Lung (tissue), 12 donors: ENCODE measurements around the gene TMEM129. TPM values are rescaled to one million over a fixed set of nuclear protein-coding genes. Genes with fewer than 3 reads are reported as not detected.

Experiments used
- ATAC-seq: fragments of 200-7000 bp; cut with Tn5 transposase; one replicate; pipeline ENCODE4 v1.9.1; 2020; ENCODE audit warnings: moderate number of reproducible peaks; ENCODE audit not compliant: insufficient read depth, low FRiP score
- DNase-seq, 3 donors: peaks; one replicate each; pipeline ENCODE4 v3.0.0-alpha.2; 2013 to 2017
- H3K27ac ChIP-seq, 2 donors: one replicate each; pipeline ENCODE4 v1.5.1; 2013; ENCODE audit warnings: mild to moderate bottlenecking in 2 of 2, moderate library complexity in 2 of 2, control low read depth in 1 of 2, inconsistent platforms in 1 of 2, low read depth in 1 of 2, low read length in 1 of 2
- H3K27me3 ChIP-seq, 3 donors: one replicate each; pipeline ENCODE4 v1.5.1; 2013; ENCODE audit warnings: low read length in 2 of 3; ENCODE audit not compliant: control insufficient read depth in 3 of 3, insufficient read depth in 3 of 3
- H3K36me3 ChIP-seq, 4 donors: one replicate each; pipeline ENCODE4 v1.5.1; 2013; ENCODE audit warnings: low read length in 4 of 4, mild to moderate bottlenecking in 1 of 4, moderate library complexity in 1 of 4; ENCODE audit not compliant: control insufficient read depth in 4 of 4, insufficient read depth in 4 of 4
- H3K4me1 ChIP-seq, 5 donors: one replicate each; pipeline ENCODE4 v1.5.1; 2013; ENCODE audit warnings: low read length in 5 of 5, mild to moderate bottlenecking in 2 of 5, moderate library complexity in 1 of 5; ENCODE audit not compliant: control insufficient read depth in 5 of 5, insufficient read depth in 5 of 5
- H3K4me3 ChIP-seq: one replicate; pipeline ENCODE4 v1.5.1; 2013; ENCODE audit warnings: mild to moderate bottlenecking, control low read depth, moderate library complexity
- H3K9ac ChIP-seq, 2 donors: one replicate each; pipeline ENCODE4 v1.5.1; 2013; ENCODE audit warnings: low read length in 2 of 2, control low read depth in 1 of 2; ENCODE audit not compliant: insufficient read depth in 1 of 2
- H3K9me3 ChIP-seq, 4 donors: one replicate each; pipeline ENCODE4 v1.5.1; 2013; ENCODE audit warnings: low read length in 3 of 4, mild to moderate bottlenecking in 1 of 4, moderate library complexity in 1 of 4; ENCODE audit not compliant: control insufficient read depth in 4 of 4, insufficient read depth in 3 of 4
- whole genome bisulfite sequencing, 2 donors: extraction: QIAGEN DNeasy Blood & Tissue Kit; methylation state at CpG; one replicate each; pipeline ENCODE4 v1.1.7; 2013; 5-methylcytosine and 5-hydroxymethylcytosine counted together
- polyA plus RNA-seq, 2 donors: library from polyadenylated mRNA; stranded (reverse); fragments of 200-250 nt; gene quantifications; one replicate each; pipeline ENCODE4 v1.2.1, GENCODE V29; 2013
- total RNA-seq, 2 donors: library from RNA; depleted of rRNA in 1 of 2; stranded (reverse); fragments of >200 nt in 1 of 2; gene quantifications; one replicate each; pipeline ENCODE4 v1.2.1, GENCODE V29; 2014 to 2021
- TF ChIP-seq, protein P1 (sequence below): IDR thresholded peaks from 2 replicates; pipeline ENCODE4 v1.5.1; 2012; ENCODE audit warnings: mild to moderate bottlenecking; ENCODE audit errors: control extremely low read depth, extremely low read depth
- donor health status: control.
- donor health status: control.
- donor health status: Bipolar disorder and iron deficiency.
- donor health status: healthy.
- donor health status: DM: yes; HTN: yes; CAD: no.

TMEM129 gene
- total and polyA plus RNA-seq, 4 donors: 16.6 to 45.2 (median 37.8) TPM

DNA sequence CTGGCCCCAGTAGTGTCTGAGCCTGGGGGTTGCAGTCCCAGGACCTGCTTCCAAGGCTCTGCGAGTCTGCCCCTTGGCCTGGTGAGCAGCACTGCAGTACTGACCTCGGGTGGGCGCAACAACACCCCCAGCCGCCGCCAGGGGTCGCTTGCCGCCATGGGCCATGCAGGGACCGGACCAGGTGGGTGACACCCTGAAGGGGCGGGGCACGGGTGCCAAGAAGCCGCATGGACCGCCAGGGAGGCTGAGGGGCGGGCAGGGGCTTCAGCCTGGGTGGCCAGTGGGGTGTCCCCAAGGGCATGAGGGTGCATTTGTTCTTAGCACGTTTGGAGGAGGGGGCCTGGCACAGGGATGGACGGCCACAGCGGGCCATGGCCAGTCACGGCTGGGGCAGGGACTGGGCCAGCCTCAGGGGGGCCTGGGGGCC lies 25.2 kb upstream of the TMEM129 start:
- Histone ChIP-seq H3K4me1 (peaks cover 0 to 9% (median 0%) of the 10 kb centered on the region in 5 donors), H3K27me3 (no peaks in the 10 kb centered on the region), H3K9ac (no peak overlapping the region), H3K36me3 (peaks cover 0 to 16% (median 1%) of the 10 kb centered on the region in 4 donors), H3K27ac (no peak overlapping the region), H3K9me3 (no peaks in the 10 kb centered on the region), H3K4me3 (no peak overlapping the region)
- no peak for ATAC-seq
- peak; percentile 56 to 84 (median 77) for DNase-seq
- WGBS, 2 donors: 21 to 23% methylated on average over 17 of the region's 17 CpGs
- TF ChIP-seq, protein P1, sequence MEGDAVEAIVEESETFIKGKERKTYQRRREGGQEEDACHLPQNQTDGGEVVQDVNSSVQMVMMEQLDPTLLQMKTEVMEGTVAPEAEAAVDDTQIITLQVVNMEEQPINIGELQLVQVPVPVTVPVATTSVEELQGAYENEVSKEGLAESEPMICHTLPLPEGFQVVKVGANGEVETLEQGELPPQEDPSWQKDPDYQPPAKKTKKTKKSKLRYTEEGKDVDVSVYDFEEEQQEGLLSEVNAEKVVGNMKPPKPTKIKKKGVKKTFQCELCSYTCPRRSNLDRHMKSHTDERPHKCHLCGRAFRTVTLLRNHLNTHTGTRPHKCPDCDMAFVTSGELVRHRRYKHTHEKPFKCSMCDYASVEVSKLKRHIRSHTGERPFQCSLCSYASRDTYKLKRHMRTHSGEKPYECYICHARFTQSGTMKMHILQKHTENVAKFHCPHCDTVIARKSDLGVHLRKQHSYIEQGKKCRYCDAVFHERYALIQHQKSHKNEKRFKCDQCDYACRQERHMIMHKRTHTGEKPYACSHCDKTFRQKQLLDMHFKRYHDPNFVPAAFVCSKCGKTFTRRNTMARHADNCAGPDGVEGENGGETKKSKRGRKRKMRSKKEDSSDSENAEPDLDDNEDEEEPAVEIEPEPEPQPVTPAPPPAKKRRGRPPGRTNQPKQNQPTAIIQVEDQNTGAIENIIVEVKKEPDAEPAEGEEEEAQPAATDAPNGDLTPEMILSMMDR: peak; percentile 21

DNA sequence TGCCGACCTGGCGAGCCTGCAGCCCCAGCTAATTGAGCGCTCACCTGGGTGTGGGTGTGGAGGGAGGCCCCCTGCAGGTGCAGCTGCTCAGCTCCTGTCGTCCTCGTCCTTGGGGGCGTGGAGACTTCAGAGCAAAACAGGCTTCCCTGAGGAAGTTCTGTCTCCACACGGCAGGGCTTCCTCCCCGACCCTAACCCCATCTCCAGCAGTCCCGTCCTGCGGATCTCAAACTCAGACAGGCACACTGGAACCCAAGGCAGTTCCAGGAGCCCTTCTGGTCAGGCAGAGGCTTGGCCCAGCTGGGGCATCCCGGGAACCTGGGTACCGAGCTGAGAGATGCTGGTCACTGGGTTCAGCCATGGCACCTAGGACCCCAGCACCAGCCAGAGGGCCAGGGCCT lies 24.6 kb upstream of the TMEM129 start:
- TF ChIP-seq, protein P1: no peak
- peaks cover 0 to 9% (median 0%) of the 10 kb centered on the region in 5 donors for H3K4me1 ChIP-seq
- no peak for DNase-seq

DNA sequence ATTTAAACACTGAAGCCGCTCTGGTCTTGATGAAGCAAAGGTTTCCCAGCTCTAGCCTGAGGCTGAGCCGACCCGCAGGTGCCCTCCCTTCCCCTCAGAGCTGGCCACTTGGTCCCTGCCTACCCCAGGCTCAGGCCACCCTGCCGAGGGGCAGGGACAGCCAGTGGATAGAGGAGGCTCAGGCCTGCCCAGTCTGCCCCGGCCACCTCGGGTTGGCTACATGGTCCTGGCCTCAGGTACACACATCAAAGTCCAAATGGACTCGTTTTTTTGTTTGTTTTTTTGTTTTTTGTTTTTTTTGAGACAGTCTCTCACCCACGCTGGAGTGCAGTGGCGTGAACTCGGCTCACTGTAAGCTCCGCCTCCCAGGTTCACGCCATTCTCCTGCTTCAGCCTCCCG lies 24.0 kb upstream of the TMEM129 start:
- Histone ChIP-seq H3K27ac (no peak overlapping the region), H3K36me3 (peaks cover 0 to 22% (median 6%) of the 10 kb centered on the region in 4 donors), H3K9me3 (no peaks in the 10 kb centered on the region), H3K4me3 (no peak overlapping the region), H3K9ac (no peak overlapping the region), H3K4me1 (peaks cover 0 to 9% (median 0%) of the 10 kb centered on the region in 5 donors), H3K27me3 (no peaks in the 10 kb centered on the region)
- TF ChIP-seq, protein P1: no peak
- DNase-seq: no peak
- no peak for ATAC-seq
- WGBS, 2 donors: 92 to 96% methylated on average over 13 of the region's 13 CpGs

More for the DNA sequence above, 24.6 kb upstream of the TMEM129 start:
- no peaks in the 10 kb centered on the region for H3K27me3 ChIP-seq
- peaks cover 0 to 22% (median 3%) of the 10 kb centered on the region in 4 donors for H3K36me3 ChIP-seq
- H3K9ac ChIP-seq: no peak overlapping the region
- WGBS, 2 donors: 82 to 92% methylated on average over 12 of the region's 12 CpGs
- no peak overlapping the region for H3K27ac ChIP-seq
- ATAC-seq: no peak
- H3K9me3 ChIP-seq: no peaks in the 10 kb centered on the region
- no peak overlapping the region for H3K4me3 ChIP-seq

DNA sequence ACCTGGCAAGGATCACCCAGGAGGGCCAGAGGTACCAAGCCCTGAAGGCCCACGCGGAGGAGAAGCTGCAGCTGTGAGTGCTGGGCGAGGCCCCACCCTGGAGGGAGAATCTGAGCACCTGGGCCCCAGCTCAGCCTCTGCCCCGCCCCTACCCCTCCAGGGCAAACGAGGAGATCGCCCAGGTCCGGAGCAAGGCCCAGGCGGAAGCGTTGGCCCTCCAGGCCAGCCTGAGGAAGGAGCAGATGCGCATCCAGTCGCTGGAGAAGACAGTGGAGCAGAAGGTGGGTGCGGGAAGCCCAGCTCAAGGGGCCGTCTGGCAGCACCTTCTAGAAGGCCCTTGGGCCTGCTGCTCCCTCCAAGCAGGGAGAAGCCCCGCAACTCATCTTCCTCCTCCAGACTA lies 23.4 kb upstream of the TMEM129 start:
- no peak overlapping the region for H3K27ac ChIP-seq
- H3K4me1 ChIP-seq: peaks cover 0 to 9% (median 0%) of the 10 kb centered on the region in 5 donors
- no peak for DNase-seq
- TF ChIP-seq, protein P1: no peak
- WGBS, 2 donors: 94 to 95% methylated on average over 14 of the region's 14 CpGs
- peaks cover 0 to under 1% (median 0%) of the 10 kb centered on the region in 4 donors for H3K9me3 ChIP-seq
- peaks cover 0 to 27% (median 6%) of the 10 kb centered on the region in 4 donors for H3K36me3 ChIP-seq
- no peak overlapping the region for H3K4me3 ChIP-seq
- H3K9ac ChIP-seq: no peak overlapping the region
- ATAC-seq: no peak
- no peaks in the 10 kb centered on the region for H3K27me3 ChIP-seq
